IPS-20b (cell line): ENCODE measurements around the gene IQCM.

Source experiments
- H3K27ac ChIP-seq: one replicate; pipeline ENCODE4 v1.5.1; 2013; ENCODE audit warnings: low read length
- H3K27me3 ChIP-seq: 2 replicates; pipeline ENCODE4 v1.6.1; 2013; ENCODE audit warnings: mild to moderate bottlenecking, low read length, inconsistent platforms; ENCODE audit not compliant: insufficient read depth
- H3K36me3 ChIP-seq: 2 replicates; pipeline ENCODE4 v1.6.1; 2013; ENCODE audit warnings: low read depth, mild to moderate bottlenecking, inconsistent platforms, low read length, moderate library complexity; ENCODE audit not compliant: insufficient read depth
- H3K4me1 ChIP-seq: 2 replicates; pipeline ENCODE4 v1.6.1; 2013; ENCODE audit warnings: mild to moderate bottlenecking, control low read depth, inconsistent platforms, low read length, moderate library complexity; ENCODE audit not compliant: insufficient read depth
- H3K4me3 ChIP-seq: 2 replicates; pipeline ENCODE4 v1.5.1; 2013; ENCODE audit warnings: mild to moderate bottlenecking, low read length, inconsistent platforms
- H3K9ac ChIP-seq: 2 replicates; pipeline ENCODE4 v1.6.1; 2013; ENCODE audit warnings: low read depth, mild to moderate bottlenecking, inconsistent platforms, low read length, moderate library complexity
- H3K9me3 ChIP-seq: 2 replicates; pipeline ENCODE4 v1.6.1; 2013; ENCODE audit warnings: mild to moderate bottlenecking, low read depth, low read length, inconsistent platforms; ENCODE audit not compliant: insufficient read depth

Gene IQCM

GRCh38 chr4:149815743-149816142 is at the start of gene IQCM:
IQCM (minus strand) TSS chr4:149815843; CDS start chr4:149742691, 73,152 bp downstream.
- Histone ChIP-seq H3K36me3 (no peaks in the 10 kb centered on the region), H3K4me1 (no peaks in the 10 kb centered on the region), H3K27ac (no peak within 1 kb of the TSS), H3K9me3 (no peaks in the 10 kb centered on the region), H3K9ac (no peak within 1 kb of the TSS), H3K4me3 (no peak within 1 kb of the TSS), H3K27me3 (no peaks in the 10 kb centered on the region)

- H3K27ac ChIP-seq: no peak overlapping the region
- H3K36me3 ChIP-seq: no peaks in the 10 kb centered on the region
- no peak overlapping the region for H3K9ac ChIP-seq
- H3K4me3 ChIP-seq: no peak overlapping the region
- H3K27me3 ChIP-seq: no peaks in the 10 kb centered on the region
- no peaks in the 10 kb centered on the region for H3K9me3 ChIP-seq
- no peaks in the 10 kb centered on the region for H3K4me1 ChIP-seq
Observed at GRCh38 chr4:149857446-149857845, 41.8 kb upstream of the IQCM start.

- Histone ChIP-seq H3K9ac (no peak overlapping the region), H3K27ac (no peak overlapping the region), H3K4me1 (no peaks in the 10 kb centered on the region), H3K27me3 (no peaks in the 10 kb centered on the region), H3K4me3 (no peak overlapping the region), H3K9me3 (no peaks in the 10 kb centered on the region), H3K36me3 (no peaks in the 10 kb centered on the region)
Observed at GRCh38 chr4:149845743-149846142, 30.1 kb upstream of the IQCM start.

- Histone ChIP-seq H3K4me1 (no peaks in the 10 kb centered on the region), H3K27ac (no peak overlapping the region), H3K9me3 (no peaks in the 10 kb centered on the region), H3K27me3 (no peaks in the 10 kb centered on the region), H3K36me3 (no peaks in the 10 kb centered on the region), H3K4me3 (no peak overlapping the region), H3K9ac (no peak overlapping the region)
Observed at GRCh38 chr4:149841686-149842085, 26.0 kb upstream of the IQCM start.

GRCh38 chr4:149838036-149838435 is 22.4 kb upstream of the IQCM start:
- no peaks in the 10 kb centered on the region for H3K27me3 ChIP-seq
- no peaks in the 10 kb centered on the region for H3K4me1 ChIP-seq
- H3K27ac ChIP-seq: no peak overlapping the region
- H3K9me3 ChIP-seq: no peaks in the 10 kb centered on the region
- H3K36me3 ChIP-seq: no peaks in the 10 kb centered on the region
- no peak overlapping the region for H3K4me3 ChIP-seq
- H3K9ac ChIP-seq: no peak overlapping the region

- no peak overlapping the region for H3K9ac ChIP-seq
- H3K27ac ChIP-seq: no peak overlapping the region
- H3K4me3 ChIP-seq: no peak overlapping the region
- no peaks in the 10 kb centered on the region for H3K27me3 ChIP-seq
- no peaks in the 10 kb centered on the region for H3K4me1 ChIP-seq
- no peaks in the 10 kb centered on the region for H3K36me3 ChIP-seq
- H3K9me3 ChIP-seq: no peaks in the 10 kb centered on the region
Observed at GRCh38 chr4:149836546-149836945, 20.9 kb upstream of the IQCM start.

GRCh38 chr4:149835280-149835679 is 19.6 kb upstream of the IQCM start:
- Histone ChIP-seq H3K4me3 (no peak overlapping the region), H3K27ac (no peak overlapping the region), H3K4me1 (no peaks in the 10 kb centered on the region), H3K9me3 (no peaks in the 10 kb centered on the region), H3K27me3 (no peaks in the 10 kb centered on the region), H3K9ac (no peak overlapping the region), H3K36me3 (no peaks in the 10 kb centered on the region)

- H3K4me1 ChIP-seq: no peaks in the 10 kb centered on the region
- H3K4me3 ChIP-seq: no peak overlapping the region
- no peak overlapping the region for H3K9ac ChIP-seq
- no peaks in the 10 kb centered on the region for H3K9me3 ChIP-seq
- no peak overlapping the region for H3K27ac ChIP-seq
- no peaks in the 10 kb centered on the region for H3K36me3 ChIP-seq
- no peaks in the 10 kb centered on the region for H3K27me3 ChIP-seq
Observed at GRCh38 chr4:149831656-149832208, 16.1 kb upstream of the IQCM start.

- Histone ChIP-seq H3K27me3 (no peaks in the 10 kb centered on the region), H3K4me3 (no peak overlapping the region), H3K27ac (no peak overlapping the region), H3K36me3 (no peaks in the 10 kb centered on the region), H3K9ac (no peak overlapping the region), H3K4me1 (no peaks in the 10 kb centered on the region), H3K9me3 (no peaks in the 10 kb centered on the region)
Observed at GRCh38 chr4:149830823-149831222, 15.2 kb upstream of the IQCM start.

GRCh38 chr4:149825336-149825735 is 9.7 kb upstream of the IQCM start:
- H3K4me1 ChIP-seq: no peaks in the 10 kb centered on the region
- no peak overlapping the region for H3K9ac ChIP-seq
- H3K36me3 ChIP-seq: no peaks in the 10 kb centered on the region

GRCh38 chr4:149823769-149824221 is 8.2 kb upstream of the IQCM start:
- Histone ChIP-seq H3K4me3 (no peak overlapping the region), H3K4me1 (no peaks in the 10 kb centered on the region), H3K36me3 (no peaks in the 10 kb centered on the region), H3K27me3 (no peaks in the 10 kb centered on the region), H3K27ac (no peak overlapping the region), H3K9me3 (no peaks in the 10 kb centered on the region), H3K9ac (no peak overlapping the region)

More at GRCh38 chr4:149825336-149825735, 9.7 kb upstream of the IQCM start:
- H3K27me3 ChIP-seq: no peaks in the 10 kb centered on the region
- no peaks in the 10 kb centered on the region for H3K9me3 ChIP-seq
- no peak overlapping the region for H3K27ac ChIP-seq
- H3K4me3 ChIP-seq: no peak overlapping the region

- Histone ChIP-seq H3K9me3 (no peaks in the 10 kb centered on the region), H3K9ac (no peak overlapping the region), H3K27me3 (no peaks in the 10 kb centered on the region), H3K36me3 (no peaks in the 10 kb centered on the region), H3K4me1 (no peaks in the 10 kb centered on the region), H3K4me3 (no peak overlapping the region), H3K27ac (no peak overlapping the region)
Observed at GRCh38 chr4:149801416-149801815, 14.2 kb downstream of the IQCM start.
